NT2/D1 (cell line): ENCODE results near the gene GPS2.

Experiments used
- DNase-seq: peaks from one replicate; pipeline ENCODE4 v3.0.0-alpha.2; 2011; ENCODE audit warnings: low read depth, low spot score
- H3K27me3 ChIP-seq: 2 replicates; pipeline ENCODE4 v1.6.0; 2011; ENCODE audit warnings: mild to moderate bottlenecking; ENCODE audit not compliant: insufficient read length, insufficient read depth
- H3K36me3 ChIP-seq: 2 replicates; pipeline ENCODE4 v1.6.1; 2011; ENCODE audit warnings: mild to moderate bottlenecking, low read length, mixed read lengths; ENCODE audit not compliant: insufficient read depth, insufficient read length
- H3K4me1 ChIP-seq: 2 replicates; pipeline ENCODE4 v1.5.1; 2011; ENCODE audit not compliant: insufficient read depth, insufficient read length
- H3K4me3 ChIP-seq: 2 replicates; pipeline ENCODE4 v1.5.1; 2011; ENCODE audit warnings: low read depth; ENCODE audit not compliant: insufficient read length
- H3K9ac ChIP-seq: 2 replicates; pipeline ENCODE4 v1.6.0; 2011; ENCODE audit warnings: low read depth; ENCODE audit not compliant: insufficient read length
- H3K9me3 ChIP-seq: 2 replicates; pipeline ENCODE4 v1.5.1; 2011; ENCODE audit warnings: mild to moderate bottlenecking, low read length; ENCODE audit not compliant: insufficient read depth
- SUZ12 ChIP-seq: IDR thresholded peaks from 2 replicates; pipeline ENCODE4 v1.6.1; 2011; ENCODE audit not compliant: insufficient read length, insufficient read depth; ENCODE audit errors: extremely low read depth
- YY1 ChIP-seq: IDR thresholded peaks from 2 replicates; pipeline ENCODE4 v1.6.1; 2011; ENCODE audit not compliant: insufficient read length, insufficient read depth
- ZNF274 ChIP-seq: IDR thresholded peaks from 2 replicates; pipeline ENCODE4 v1.6.1; 2011; ENCODE audit warnings: mild to moderate bottlenecking, low read depth, low read length

GPS2 gene

GRCh38 chr17:7295230-7296180, 19.7 kb downstream of the GPS2 start:
- no peak overlapping the region for H3K9ac ChIP-seq
- H3K4me3 ChIP-seq, result peak overlapping the region; percentile 29
- no peak for DNase-seq
- no peaks in the 10 kb centered on the region; the same call in 1 of the 2 replicates for H3K9me3 ChIP-seq
- H3K4me1 ChIP-seq, result peaks cover 9% of the 10 kb centered on the region
- TF ChIP-seq SUZ12, result no peak
- no peaks in the 10 kb centered on the region for H3K36me3 ChIP-seq
- H3K27me3 ChIP-seq, result peaks cover 12% of the 10 kb centered on the region

DNA sequence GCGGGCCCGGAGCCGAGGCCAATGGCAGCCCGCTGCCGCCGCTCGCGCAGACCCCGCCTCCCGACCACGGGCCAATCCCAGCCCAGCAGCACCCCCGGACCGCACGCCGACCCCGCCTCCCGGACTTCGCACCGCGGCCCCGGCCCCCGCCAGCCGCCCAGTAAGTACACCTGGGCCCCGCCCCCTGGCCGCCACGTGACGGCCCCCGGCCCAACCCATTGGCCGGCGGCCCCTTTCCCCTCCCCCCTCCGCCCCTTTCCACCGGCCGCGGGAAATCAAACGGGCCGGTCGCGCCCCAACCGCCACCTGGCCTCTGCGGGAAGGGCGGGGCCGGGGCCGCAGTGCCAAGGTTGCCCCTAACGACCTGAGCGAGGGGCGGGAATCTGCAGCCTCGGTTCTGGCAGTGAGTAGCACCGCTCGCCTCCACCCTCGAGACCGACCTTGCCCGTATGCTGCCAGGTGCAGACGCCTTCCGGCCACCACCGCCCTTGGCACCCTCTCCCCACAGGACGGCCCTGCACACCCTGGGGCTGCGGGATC, 20.5 kb downstream of the GPS2 start, which contains the start of gene YBX2:
Gene YBX2, minus strand, starts transcription at position 26 of the 540 bp plus-strand sequence. CDS start 139 bp downstream, outside the sequence.
- no peaks in the 10 kb centered on the region for H3K36me3 ChIP-seq
- H3K4me3 ChIP-seq, result peak within 1 kb of the TSS; percentile 29
- peaks cover 9% of the 10 kb centered on the region for H3K4me1 ChIP-seq
- H3K9ac ChIP-seq, result peak within 1 kb of the TSS; percentile 50
- DNase-seq, result peak; percentile 72
- TF ChIP-seq YY1, result no peak
- no peak for TF ChIP-seq ZNF274
- TF ChIP-seq SUZ12, result no peak
- H3K27me3 ChIP-seq, result peaks cover 12% of the 10 kb centered on the region
- H3K9me3 ChIP-seq, result no peaks in the 10 kb centered on the region; the same call in 1 of the 2 replicates

DNA sequence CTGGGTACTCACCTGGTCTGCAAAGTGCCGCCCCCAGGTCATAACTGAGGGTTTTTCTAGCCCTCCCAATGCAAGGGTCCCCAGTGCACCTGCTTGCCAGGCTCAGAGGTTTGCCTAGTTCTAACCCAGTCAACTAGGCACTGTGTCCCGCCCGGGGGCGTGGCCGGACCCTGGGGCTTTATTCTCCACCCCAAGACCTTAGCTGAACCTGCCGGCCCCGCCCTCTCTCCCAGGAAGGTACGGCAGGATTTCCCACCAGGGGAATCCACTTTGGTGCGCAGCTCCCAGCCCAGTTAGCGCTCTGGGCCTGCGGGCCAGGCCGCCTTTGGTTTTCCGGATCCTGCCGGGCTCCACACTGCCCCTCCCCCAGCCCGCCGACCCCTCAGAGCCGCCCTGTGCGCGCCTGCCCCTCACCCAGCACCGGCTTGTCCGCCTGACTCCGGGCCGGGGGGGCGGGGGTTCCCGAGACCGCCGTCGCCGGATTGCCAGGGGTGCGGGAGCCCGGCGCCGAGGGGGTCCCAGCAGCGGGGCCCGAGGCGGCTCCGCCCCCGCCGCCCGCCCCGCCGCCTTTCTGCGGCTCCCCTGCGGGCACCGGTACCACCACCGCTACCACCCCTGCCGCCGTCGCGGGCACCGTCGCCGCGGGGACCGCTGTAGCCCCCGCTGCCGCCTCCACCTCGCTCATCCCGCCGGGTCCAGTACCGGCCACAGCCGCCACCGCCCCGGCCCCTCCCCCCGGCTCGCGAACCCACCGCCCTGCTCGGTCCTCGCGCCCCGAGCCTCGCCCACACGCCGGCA, 21.1 kb downstream of the GPS2 start:
- no peaks in the 10 kb centered on the region; the same call in 1 of the 2 replicates for H3K9me3 ChIP-seq
- no peak for TF ChIP-seq ZNF274
- DNase-seq, result no peak
- H3K27me3 ChIP-seq, result peaks cover 12% of the 10 kb centered on the region
- H3K36me3 ChIP-seq, result no peaks in the 10 kb centered on the region
- peak overlapping the region; percentile 50 for H3K9ac ChIP-seq
- peaks cover 9% of the 10 kb centered on the region for H3K4me1 ChIP-seq
- H3K4me3 ChIP-seq, result peak overlapping the region; percentile 15

DNA sequence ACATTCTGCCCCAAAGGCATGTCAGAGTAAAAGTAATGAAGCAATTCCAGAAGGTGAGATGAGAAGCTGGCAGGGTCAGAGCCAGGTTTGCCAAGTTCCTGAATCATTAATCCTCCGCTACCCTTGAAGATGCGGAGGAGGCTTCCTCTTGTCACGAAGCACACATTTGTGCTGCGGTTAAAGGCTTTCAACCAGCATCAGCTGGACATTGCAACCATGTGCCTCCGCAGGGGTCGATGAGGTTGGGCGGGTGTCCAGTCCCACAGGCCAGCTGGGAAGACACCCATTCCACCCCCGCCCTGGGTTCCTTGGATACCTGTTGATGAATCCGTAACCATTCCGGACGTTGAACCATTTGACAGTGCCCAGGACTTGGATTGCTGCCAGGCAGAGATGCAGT, 22.0 kb downstream of the GPS2 start:
- peaks cover 12% of the 10 kb centered on the region for H3K27me3 ChIP-seq
- H3K4me1 ChIP-seq, result peaks cover 9% of the 10 kb centered on the region
- H3K4me3 ChIP-seq, result peak overlapping the region; percentile 1
- TF ChIP-seq YY1, result no peak
- no peak for TF ChIP-seq ZNF274
- TF ChIP-seq SUZ12, result no peak
- no peak overlapping the region for H3K9ac ChIP-seq
- H3K36me3 ChIP-seq, result no peaks in the 10 kb centered on the region
- no peak for DNase-seq
- no peaks in the 10 kb centered on the region; the same call in 1 of the 2 replicates for H3K9me3 ChIP-seq

- no peaks in the 10 kb centered on the region; the same call in 1 of the 2 replicates for H3K9me3 ChIP-seq
- peaks cover 9% of the 10 kb centered on the region for H3K4me1 ChIP-seq
- H3K36me3 ChIP-seq, result no peaks in the 10 kb centered on the region
- no peak overlapping the region for H3K9ac ChIP-seq
- DNase-seq, result no peak
- TF ChIP-seq YY1, result no peak
- TF ChIP-seq ZNF274, result no peak
- TF ChIP-seq SUZ12, result no peak
- peaks cover 12% of the 10 kb centered on the region for H3K27me3 ChIP-seq
- H3K4me3 ChIP-seq, result no peak overlapping the region
These were observed 22.4 kb downstream of the GPS2 start for GRCh38 chr17:7292729-7293128.

- H3K36me3 ChIP-seq, result no peaks in the 10 kb centered on the region
These were observed 23.0 kb downstream of the GPS2 start for GRCh38 chr17:7292194-7292593.

GRCh38 chr17:7290685-7291084, 24.5 kb downstream of the GPS2 start:
- TF ChIP-seq YY1 (no peak), ZNF274 (no peak), SUZ12 (no peak)
- H3K4me3 ChIP-seq, result no peak overlapping the region
- H3K9me3 ChIP-seq, result no peaks in the 10 kb centered on the region; the same call in 1 of the 2 replicates
- no peaks in the 10 kb centered on the region for H3K36me3 ChIP-seq
- no peak for DNase-seq
- H3K9ac ChIP-seq, result no peak overlapping the region
- peaks cover 9% of the 10 kb centered on the region for H3K4me1 ChIP-seq
- peaks cover 2% of the 10 kb centered on the region for H3K27me3 ChIP-seq

More at GRCh38 chr17:7292194-7292593, 23.0 kb downstream of the GPS2 start:
- Histone ChIP-seq H3K4me3 (no peak overlapping the region), H3K27me3 (peaks cover 12% of the 10 kb centered on the region), H3K4me1 (peaks cover 9% of the 10 kb centered on the region), H3K9ac (no peak overlapping the region), H3K9me3 (no peaks in the 10 kb centered on the region; the same call in 1 of the 2 replicates)
- DNase-seq, result no peak
- TF ChIP-seq SUZ12 (no peak), ZNF274 (no peak), YY1 (no peak)
